ENCODE measurements around the gene RMND5A.
A peak's percentile ranks its signal among the peaks of the same experiment; 100 is the strongest.

Gene RMND5A

GRCh38 chr2:86791573-86791972 is 71.5 kb downstream of the RMND5A start:
- no peak for DNase-seq (ENCODE audit: low spot score)

GRCh38 chr2:86793752-86794151 is 73.7 kb downstream of the RMND5A start:
- no peak for DNase-seq (ENCODE audit: low spot score)

GRCh38 chr2:86794861-86795260 is 74.8 kb downstream of the RMND5A start:
- no peak for DNase-seq (ENCODE audit: low spot score)

GRCh38 chr2:86800856-86801567 is 80.9 kb downstream of the RMND5A start:
- no peak for DNase-seq (ENCODE audit: low spot score)

GRCh38 chr2:86806059-86806857 is 86.2 kb downstream of the RMND5A start:
- DNase-seq (ENCODE audit: low spot score), result no peak

GRCh38 chr2:86807133-86807467 is 87.0 kb downstream of the RMND5A start:
- no peak for DNase-seq (ENCODE audit: low spot score)

GRCh38 chr2:86807468-86808275 is 87.6 kb downstream of the RMND5A start:
- no peak for DNase-seq (ENCODE audit: low spot score)

GRCh38 chr2:86808315-86809161 is 88.4 kb downstream of the RMND5A start:
- DNase-seq (ENCODE audit: low spot score), result peak; percentile 73

GRCh38 chr2:86809481-86810121 is 89.5 kb downstream of the RMND5A start:
- DNase-seq (ENCODE audit: low spot score), result no peak

GRCh38 chr2:86815611-86816010 is 95.5 kb downstream of the RMND5A start:
- DNase-seq (ENCODE audit: low spot score), result no peak

GRCh38 chr2:86818114-86818801 is 98.2 kb downstream of the RMND5A start:
- DNase-seq (ENCODE audit: low spot score), result no peak

- no peak for DNase-seq (ENCODE audit: low spot score)
Observed at GRCh38 chr2:86818957-86819356, 98.9 kb downstream of the RMND5A start.

GRCh38 chr2:86821306-86821705 is 101.2 kb downstream of the RMND5A start:
- DNase-seq (ENCODE audit: low spot score), result no peak

GRCh38 chr2:86821842-86822241 is 101.8 kb downstream of the RMND5A start:
- DNase-seq (ENCODE audit: low spot score), result no peak

GRCh38 chr2:86822668-86823345 is 102.7 kb downstream of the RMND5A start:
- DNase-seq (ENCODE audit: low spot score), result no peak

GRCh38 chr2:86825036-86825692 is 105.1 kb downstream of the RMND5A start:
- DNase-seq (ENCODE audit: low spot score), result no peak

- no peak for DNase-seq (ENCODE audit: low spot score)
Observed at GRCh38 chr2:86825693-86826381, 105.7 kb downstream of the RMND5A start.

GRCh38 chr2:86826951-86827350 is 106.9 kb downstream of the RMND5A start:
- no peak for DNase-seq (ENCODE audit: low spot score)

Measured in globus pallidus (tissue), 1 donor.